Thyroid gland (tissue), 4 donors: ENCODE results near the gene CD27. TPM values are rescaled to one million over a fixed set of nuclear protein-coding genes. Genes with fewer than 3 reads are reported as not detected.
A peak's percentile ranks its signal among the peaks of the same experiment; 100 is the strongest.
"Not testable (repeated sequence)": the region's sequence is repeated elsewhere in the genome, so short reads cannot be mapped to it uniquely, and the experiment has no call there.

Experiments
- DNase-seq, 2 donors: peaks; one replicate each; pipeline ENCODE4 v3.0.0-alpha.2; 2019
- H3K27ac ChIP-seq, 3 donors: fragments of 200-600 bp; sonication (generic); 1 replicate in 2 of 3; 2 replicates in 1 of 3; pipeline ENCODE4 v1.5.1; 2016 to 2019; ENCODE audit warnings: mild to moderate bottlenecking in 1 of 3, moderate library complexity in 1 of 3
- H3K27me3 ChIP-seq: fragments of 200-600 bp; sonication (generic); one replicate; pipeline ENCODE4 v1.5.1; 2019
- H3K36me3 ChIP-seq, 2 donors: fragments of 200-600 bp; sonication (generic); one replicate each; pipeline ENCODE4 v1.5.1; 2016 to 2019
- H3K4me1 ChIP-seq, 2 donors: fragments of 200-600 bp; sonication (generic); one replicate each; pipeline ENCODE4 v1.5.1; 2017 to 2019
- H3K4me3 ChIP-seq, 3 donors: fragments of 200-600 bp; sonication (generic); replicated peaks in 1 of 3; 1 replicate in 2 of 3; 2 replicates in 1 of 3; pipeline ENCODE4 v1.5.1; 2016; ENCODE audit warnings: mild to moderate bottlenecking in 1 of 3
- H3K9me3 ChIP-seq: fragments of 200-600 bp; sonication (generic); one replicate; pipeline ENCODE4 v1.5.1; 2017
- CTCF ChIP-seq, 6 experiments: fragments of 200-600 bp in 3 of 6; fragments of 450-650 bp in 3 of 6; sonication (generic) in 3 of 6; IDR thresholded peaks; one replicate each; pipeline ENCODE4 v1.5.1; 2016 to 2019; ENCODE audit warnings: antibody characterized with exemption in 6 of 6, mild to moderate bottlenecking in 2 of 6, inconsistent platforms in 1 of 6, moderate library complexity in 1 of 6
- POLR2A ChIP-seq, 2 donors: fragments of 450-650 bp; IDR thresholded peaks; one replicate each; pipeline ENCODE4 v1.6.1; 2017; ENCODE audit warnings: antibody characterized with exemption in 2 of 2, mild to moderate bottlenecking in 2 of 2, moderate library complexity in 1 of 2
- WGBS, 2 donors: methylation state at CpG; one replicate each; pipeline ENCODE4 v1.1.5; 2017; 5-methylcytosine and 5-hydroxymethylcytosine counted together
- intact Hi-C: fragments of 100-400 bp; cut with DNase I; formaldehyde crosslinking; loops from one replicate; pipeline ENCODE4 v1.15.1; 2023
- total RNA-seq, 4 donors: library from RNA; depleted of rRNA; stranded (reverse); fragments of >200 nt; gene quantifications; one replicate each; pipeline ENCODE4 v1.2.3, GENCODE V29; 2016

Gene CD27
- total RNA-seq, 4 donors from 2014 or later, result 2.7 to 10.8 (median 6.4) TPM

- Histone ChIP-seq H3K9me3 (no peaks in the 10 kb centered on the region), H3K36me3 (peaks cover 34 to 46% of the 10 kb centered on the region in 2 donors), H3K27me3 (no peaks in the 10 kb centered on the region), H3K27ac (no peak overlapping the region), H3K4me1 (peaks cover 7 to 21% of the 10 kb centered on the region in 2 donors), H3K4me3 (no peak overlapping the region)
- peak; percentile 65 to 98 (median 90) for TF ChIP-seq CTCF (IDR thresholded peaks at IDR 0.05)
- no peak for TF ChIP-seq POLR2A (IDR thresholded peaks at IDR 0.05)
- intact Hi-C loops, result loop anchor here (2.0 to 5.0 kb wide), 3 partner anchors 43 to 138 kb away; no protein-coding TSS in a partner anchor
- DNase-seq, result peak; percentile 60 to 62
- WGBS, 2 donors, result 44 to 54% methylated on average over 6 of the region's 6 CpGs
These were observed 20.9 kb downstream of the CD27 start for GRCh38 chr12:6465467-6466183.

- Histone ChIP-seq H3K4me3 (no peak overlapping the region), H3K27ac (no peak overlapping the region), H3K4me1 (peaks cover 7 to 21% of the 10 kb centered on the region in 2 donors), H3K9me3 (no peaks in the 10 kb centered on the region), H3K36me3 (peaks cover 34 to 41% of the 10 kb centered on the region in 2 donors), H3K27me3 (no peaks in the 10 kb centered on the region)
- intact Hi-C loops, result loop anchor here (2.0 to 5.0 kb wide), 3 partner anchors 43 to 139 kb away; no protein-coding TSS in a partner anchor
- no peak for DNase-seq
- WGBS, 2 donors, result 89 to 90% methylated on average over 5 of the region's 5 CpGs
- TF ChIP-seq CTCF (IDR thresholded peaks at IDR 0.05) (no peak), POLR2A (IDR thresholded peaks at IDR 0.05) (no peak)
These were observed 21.4 kb downstream of the CD27 start for GRCh38 chr12:6466184-6466573.

- not testable (repeated sequence) for DNase-seq, H3K27ac ChIP-seq, H3K27me3 ChIP-seq, H3K9me3 ChIP-seq, H3K4me3 ChIP-seq
- WGBS, 2 donors, result 86 to 94% methylated on average over 4 of the region's 4 CpGs
- H3K36me3 ChIP-seq, result peaks cover 29 to 35% of the 10 kb centered on the region in 2 donors
- intact Hi-C loops, result loop anchor here (2.0 to 5.0 kb wide), 3 partner anchors 44 to 139 kb away; no protein-coding TSS in a partner anchor
- H3K4me1 ChIP-seq, result peaks cover 7 to 21% of the 10 kb centered on the region in 2 donors
These were observed 22.0 kb downstream of the CD27 start for GRCh38 chr12:6466751-6467150.

GRCh38 chr12:6467571-6468282 is 23.0 kb downstream of the CD27 start:
- H3K4me3 ChIP-seq, H3K27ac ChIP-seq, H3K27me3 ChIP-seq, H3K9me3 ChIP-seq, DNase-seq: not testable (repeated sequence)
- WGBS, 2 donors, result 95 to 99% methylated on average over 8 to 9 of the region's 9 CpGs
- H3K36me3 ChIP-seq, result peaks cover 20 to 26% of the 10 kb centered on the region in 2 donors
- intact Hi-C loops, result loop anchor here (2.0 to 5.0 kb wide), 3 partner anchors 45 to 140 kb away; no protein-coding TSS in a partner anchor
- H3K4me1 ChIP-seq, result peaks cover 7 to 21% of the 10 kb centered on the region in 2 donors

- intact Hi-C loops, result loop anchor here (5.0 kb wide), 2 partner anchors 69 to 141 kb away; no protein-coding TSS in a partner anchor
- Histone ChIP-seq H3K27me3 (no peaks in the 10 kb centered on the region), H3K27ac (no peak overlapping the region), H3K4me1 (peaks cover 7 to 21% of the 10 kb centered on the region in 2 donors), H3K36me3 (peaks cover 15 to 23% of the 10 kb centered on the region in 2 donors), H3K9me3 (no peaks in the 10 kb centered on the region), H3K4me3 (no peak overlapping the region)
- no peak for DNase-seq
- TF ChIP-seq CTCF (IDR thresholded peaks at IDR 0.05), result no peak
- TF ChIP-seq POLR2A (IDR thresholded peaks at IDR 0.05), result no peak
These were observed 23.5 kb downstream of the CD27 start for GRCh38 chr12:6468283-6468575.

GRCh38 chr12:6469092-6469491 is 24.3 kb downstream of the CD27 start:
- WGBS, 2 donors, result 59 to 60% methylated on average over 6 of the region's 6 CpGs
- no peak for TF ChIP-seq CTCF (IDR thresholded peaks at IDR 0.05)
- TF ChIP-seq POLR2A (IDR thresholded peaks at IDR 0.05), result peak in 1 of 2 donors; percentile 7
- Histone ChIP-seq H3K4me1 (peaks cover 7 to 21% of the 10 kb centered on the region in 2 donors), H3K4me3 (no peak overlapping the region), H3K27ac (no peak overlapping the region), H3K9me3 (no peaks in the 10 kb centered on the region), H3K36me3 (peaks cover 9 to 14% of the 10 kb centered on the region in 2 donors), H3K27me3 (no peaks in the 10 kb centered on the region)
- DNase-seq, result peak in 1 of 2 donors; percentile 35
- intact Hi-C loops, result loop anchor here (5.0 kb wide), 2 partner anchors 68 to 142 kb away; no protein-coding TSS in a partner anchor
